Measurements from ENCODE around the gene HEATR5A.
A peak's percentile ranks its signal among the peaks of the same experiment; 100 is the strongest.

DNA sequence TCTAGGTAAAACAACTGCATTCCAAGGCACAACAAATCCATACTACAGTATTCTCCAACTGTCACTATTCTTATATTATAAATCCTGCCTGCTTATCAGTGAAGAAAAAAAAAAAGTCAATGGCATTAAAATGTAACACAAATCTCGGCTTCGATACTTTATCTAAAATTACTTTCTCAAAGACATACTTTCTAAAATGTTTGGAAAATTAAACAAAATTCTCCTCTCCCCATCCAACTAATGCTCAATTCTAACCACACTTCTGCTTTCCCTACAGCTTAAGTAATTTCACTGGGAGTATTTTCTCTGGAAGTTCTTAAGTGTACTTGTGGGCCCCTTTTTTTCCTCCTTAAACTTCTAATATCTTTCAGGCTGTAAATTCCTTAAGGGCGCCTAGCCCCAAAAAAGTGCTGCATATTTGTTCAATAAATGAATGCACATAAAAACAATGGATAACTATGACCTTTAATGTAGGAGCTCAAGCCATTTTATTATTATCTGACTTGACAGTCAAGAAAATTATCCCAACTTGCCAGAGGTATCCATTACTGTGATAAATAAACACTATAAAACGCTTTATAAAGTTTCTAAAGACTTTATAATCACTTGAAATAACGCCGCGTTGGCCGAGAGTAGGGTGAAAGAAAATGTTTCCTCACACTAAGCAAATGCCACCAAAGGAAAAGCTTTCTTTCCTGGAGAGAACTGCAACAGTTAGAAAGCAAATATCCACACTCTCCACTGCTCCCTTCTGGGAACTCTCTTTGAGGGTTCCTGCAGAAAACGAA is 977 bp downstream of the HEATR5A start:
- TF ChIP-seq POLR2A (IDR thresholded peaks at IDR 0.05) (no peak), POLR2AphosphoS5 (IDR thresholded peaks at IDR 0.05) (peak in 1 of 3 donors; percentile 11)
- TF ChIP-seq, protein P1, sequence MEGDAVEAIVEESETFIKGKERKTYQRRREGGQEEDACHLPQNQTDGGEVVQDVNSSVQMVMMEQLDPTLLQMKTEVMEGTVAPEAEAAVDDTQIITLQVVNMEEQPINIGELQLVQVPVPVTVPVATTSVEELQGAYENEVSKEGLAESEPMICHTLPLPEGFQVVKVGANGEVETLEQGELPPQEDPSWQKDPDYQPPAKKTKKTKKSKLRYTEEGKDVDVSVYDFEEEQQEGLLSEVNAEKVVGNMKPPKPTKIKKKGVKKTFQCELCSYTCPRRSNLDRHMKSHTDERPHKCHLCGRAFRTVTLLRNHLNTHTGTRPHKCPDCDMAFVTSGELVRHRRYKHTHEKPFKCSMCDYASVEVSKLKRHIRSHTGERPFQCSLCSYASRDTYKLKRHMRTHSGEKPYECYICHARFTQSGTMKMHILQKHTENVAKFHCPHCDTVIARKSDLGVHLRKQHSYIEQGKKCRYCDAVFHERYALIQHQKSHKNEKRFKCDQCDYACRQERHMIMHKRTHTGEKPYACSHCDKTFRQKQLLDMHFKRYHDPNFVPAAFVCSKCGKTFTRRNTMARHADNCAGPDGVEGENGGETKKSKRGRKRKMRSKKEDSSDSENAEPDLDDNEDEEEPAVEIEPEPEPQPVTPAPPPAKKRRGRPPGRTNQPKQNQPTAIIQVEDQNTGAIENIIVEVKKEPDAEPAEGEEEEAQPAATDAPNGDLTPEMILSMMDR (IDR thresholded peaks at IDR 0.05) = no peak
